Measurements from ENCODE around the gene DCXR.

DNA sequence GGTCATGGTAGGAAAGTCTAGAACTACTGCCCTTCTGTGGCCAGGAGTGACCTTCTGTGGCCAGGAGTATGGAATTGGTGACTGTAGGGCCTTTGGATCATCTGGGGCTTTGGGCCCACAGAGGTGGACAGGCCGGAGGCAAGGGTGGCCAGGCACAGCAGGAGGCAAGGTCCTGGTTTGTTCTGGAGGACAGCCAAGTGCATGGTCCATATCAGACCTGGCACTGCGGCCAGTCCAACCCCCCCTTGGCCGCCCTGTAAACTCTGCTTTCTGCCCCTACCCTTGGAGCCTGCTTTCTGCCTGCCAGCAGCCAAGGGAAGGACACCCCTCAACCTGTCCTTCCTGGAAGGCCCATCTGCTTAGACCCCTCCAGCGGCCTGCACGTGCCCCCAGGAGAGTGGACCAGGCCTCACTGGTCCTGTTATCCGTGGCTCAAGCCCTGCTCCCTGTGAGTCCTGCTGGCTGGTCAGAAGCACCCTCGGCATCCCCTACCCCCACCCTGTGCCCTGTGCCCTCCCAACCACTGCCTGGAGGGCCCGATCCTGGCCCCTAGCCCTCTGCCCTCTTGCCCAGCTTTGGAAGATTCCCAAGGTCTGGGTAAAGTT lies 2.3 kb upstream of the DCXR start:
- TF ChIP-seq EZH2 (IDR thresholded peaks at IDR 0.05; ENCODE audit: insufficient read depth, poor library complexity, severe bottlenecking): no peak
- TF ChIP-seq EZH2phosphoT487 (IDR thresholded peaks at IDR 0.05; ENCODE audit: insufficient read depth, low read depth): no peak
